HepG2 (cell line): ENCODE measurements around the gene PAFAH1B2. TPM values are rescaled to one million over a fixed set of nuclear protein-coding genes. Genes with fewer than 3 reads are reported as not detected.

Experiments
- ATAC-seq: fragments of 200-7000 bp; cut with Tn5 transposase; 3 replicates; pipeline ENCODE4 v1.9.1; 2020; ENCODE audit warnings: mild to moderate bottlenecking, moderate library complexity
- BruUV-seq: library from RNA; stranded (reverse); fragments of 400-500 nt; replicated peaks from 2 replicates; lab custom pipeline; 2021; lab: Mats Ljungman, UMichigan
- CTCF ChIA-PET: fragments of 300-600 bp; formaldehyde crosslinking; extraction: SDS; loops from one replicate; lab custom pipeline; 2021; ENCODE audit warnings: low total read pairs, inconsistent platforms, low intra/inter-chr PET ratio; lab: Yijun Ruan, JAX
- POLR2A ChIA-PET: fragments of 350-600 bp; sonication (Branson Sonifier 250); formaldehyde crosslinking; loops from one replicate; lab custom pipeline; 2020; ENCODE audit warnings: antibody characterized with exemption, inconsistent platforms; lab: Yijun Ruan, JAX
- DNase-seq: peaks from one replicate; pipeline ENCODE4 v3.0.0-alpha.2; 2015; ENCODE audit warnings: low spot score
- FAIRE-seq: peaks from 3 replicates; lab custom pipeline; 2011; peaks lifted over from hg19 to GRCh38; lab: Jason Lieb, UNC
- H2AFZ ChIP-seq: one replicate; pipeline ENCODE4 v1.6.1; 2011; ENCODE audit warnings: low read length, inconsistent platforms
- H3K27ac ChIP-seq: fragments of 300-600 bp; 3 replicates; pipeline ENCODE4 v1.8.0; 2011; ENCODE audit warnings: mixed run types, mild to moderate bottlenecking, mixed read lengths, low read length, inconsistent platforms; ENCODE audit not compliant: insufficient read depth; ENCODE audit errors: extremely low read length
- H3K27me3 ChIP-seq, 2 experiments: fragments of 200-600 bp in 1 of 2; 2 replicates in 1 of 2; 3 replicates in 1 of 2; pipeline versions ENCODE4 v1.6.0 to v1.8.0; 2011; ENCODE audit warnings: low read length in 2 of 2, mild to moderate bottlenecking in 2 of 2, moderate library complexity in 2 of 2, inconsistent platforms in 1 of 2; ENCODE audit not compliant: insufficient read depth in 2 of 2, control insufficient read depth in 1 of 2
- H3K36me3 ChIP-seq, 2 experiments: fragments of 200-600 bp in 1 of 2; replicated peaks in 1 of 2; 2 replicates in 1 of 2; 3 replicates in 1 of 2; pipeline versions ENCODE4 v1.5.1 to v1.8.0; 2011; ENCODE audit warnings: low read length in 2 of 2, inconsistent platforms in 1 of 2; ENCODE audit not compliant: insufficient read depth in 2 of 2, control insufficient read depth in 1 of 2
- H3K4me1 ChIP-seq: 2 replicates; pipeline ENCODE4 v1.5.1; 2012; ENCODE audit warnings: low read length, inconsistent platforms; ENCODE audit not compliant: insufficient read depth
- H3K4me2 ChIP-seq: 2 replicates; pipeline ENCODE4 v1.6.0; 2011; ENCODE audit warnings: low read depth, low read length, inconsistent platforms
- H3K4me3 ChIP-seq, 3 experiments: fragments of 200-600 bp in 1 of 3; sonication (generic), shearing (Covaris generic) in 1 of 3; replicated peaks in 1 of 3; 2 replicates each; pipeline ENCODE4 v1.5.1; 2011 to 2016; ENCODE audit warnings: low read length in 3 of 3, inconsistent platforms in 2 of 3, low read depth in 2 of 3, mild to moderate bottlenecking in 2 of 3, control low read depth in 1 of 3, mixed read lengths in 1 of 3; ENCODE audit not compliant: insufficient read depth in 1 of 3
- H3K79me2 ChIP-seq: one replicate; pipeline ENCODE4 v1.6.1; 2011; ENCODE audit warnings: low read length, inconsistent platforms; ENCODE audit not compliant: insufficient read depth
- H3K9ac ChIP-seq: 2 replicates; pipeline ENCODE4 v1.6.0; 2011; ENCODE audit warnings: mild to moderate bottlenecking, low read depth, low read length, inconsistent platforms; ENCODE audit not compliant: insufficient read depth
- H3K9me3 ChIP-seq: 2 replicates; pipeline ENCODE4 v1.5.1; 2012; ENCODE audit warnings: mild to moderate bottlenecking, low read length
- H4K20me1 ChIP-seq: 2 replicates; pipeline ENCODE4 v1.6.0; 2011; ENCODE audit warnings: inconsistent platforms, mild to moderate bottlenecking, low read length, moderate library complexity; ENCODE audit not compliant: insufficient read depth
- GRHL1 ChIP-seq: sonication (generic); formaldehyde crosslinking; conservative IDR thresholded peaks from 2 replicates; pipeline ENCODE4 v1.8.0; 2022; ENCODE audit warnings: missing genetic modification reagents
- KLF6 ChIP-seq: IDR thresholded peaks from 2 replicates; pipeline ENCODE4 v1.8.0; 2016; ENCODE audit warnings: missing biosample characterization, missing genetic modification reagents
- REPIN1 ChIP-seq: sonication (generic); formaldehyde crosslinking; IDR thresholded peaks from 2 replicates; pipeline ENCODE4 v1.8.0; 2022; ENCODE audit warnings: missing genetic modification reagents, low read depth, mild to moderate bottlenecking, borderline replicate concordance
- REXO4 ChIP-seq: sonication (generic); formaldehyde crosslinking; IDR thresholded peaks from 2 replicates; pipeline ENCODE4 v1.8.0; 2022; ENCODE audit warnings: missing genetic modification reagents, mild to moderate bottlenecking, borderline replicate concordance
- RNF219 ChIP-seq: sonication (generic); formaldehyde crosslinking; IDR thresholded peaks from 2 replicates; pipeline ENCODE4 v1.5.0; 2020; ENCODE audit warnings: mild to moderate bottlenecking, missing genetic modification reagents
- TGIF2 ChIP-seq: IDR thresholded peaks from 2 replicates; pipeline ENCODE4 v1.6.1; 2016; ENCODE audit warnings: control low read depth, missing compliant biosample characterization
- ZBTB14 ChIP-seq: sonication (generic); formaldehyde crosslinking; IDR thresholded peaks from 2 replicates; pipeline ENCODE4 v1.4.0; 2020; ENCODE audit warnings: missing genetic modification reagents
- ZBTB25 ChIP-seq: IDR thresholded peaks from 2 replicates; pipeline ENCODE4 v1.6.1; 2018; ENCODE audit warnings: missing genetic modification reagents
- ZFP62 ChIP-seq: sonication (generic); formaldehyde crosslinking; IDR thresholded peaks from 2 replicates; pipeline ENCODE4 v1.4.0; 2020; ENCODE audit warnings: missing genetic modification reagents
- ZKSCAN8 ChIP-seq: IDR thresholded peaks from 2 replicates; pipeline ENCODE4 v1.6.1; 2016; ENCODE audit warnings: borderline replicate concordance, missing genetic modification reagents, missing compliant biosample characterization
- ZNF101 ChIP-seq: sonication (generic); formaldehyde crosslinking; IDR thresholded peaks from 2 replicates; pipeline ENCODE4 v1.4.0; 2020; ENCODE audit warnings: mild to moderate bottlenecking, low read depth, missing genetic modification reagents, borderline replicate concordance
- ZNF644 ChIP-seq: IDR thresholded peaks from 2 replicates; pipeline ENCODE4 v1.6.1; 2016; ENCODE audit warnings: low read depth
- ZNF724P ChIP-seq: sonication (generic); formaldehyde crosslinking; IDR thresholded peaks from 2 replicates; pipeline ENCODE4 v1.8.0; 2022; ENCODE audit warnings: missing genetic modification reagents, borderline replicate concordance
- ZNF776 ChIP-seq: sonication (generic); formaldehyde crosslinking; IDR thresholded peaks from 2 replicates; pipeline ENCODE4 v1.4.0; 2020; ENCODE audit warnings: mild to moderate bottlenecking, missing genetic modification reagents
- WGBS: methylation state at CpG from one replicate; pipeline ENCODE4 v1.1.6; 2017; ENCODE audit warnings: low lambda C conversion rate; 5-methylcytosine and 5-hydroxymethylcytosine counted together
- in situ Hi-C: cut with HindIII; loops from 2 replicates; pipeline ENCODE4 v1.10.0; 2017; ENCODE audit warnings: low pct_unique_long_range_greater_than_20kb; ENCODE audit not compliant: extremely low pct_ligation_motif_present
- intact Hi-C: fragments of 100-400 bp; cut with micrococcal nuclease; formaldehyde crosslinking; loops from one replicate; pipeline ENCODE4 v1.10.0; 2022; ENCODE audit not compliant: unreplicated experiment
- polyA plus RNA-seq, 8 experiments: library from polyadenylated mRNA; depleted of rRNA in 3 of 8; stranded (reverse) in 7 of 8; unstranded in 1 of 8; fragments of >200 nt; fragmentation: Illumina TruSeq in 4 of 8; extraction: Trizol in 4 of 8; gene quantifications; 2 replicates each; pipeline versions ENCODE4 v1.2.1 to v1.2.3, GENCODE V29; 2011 to 2016; ENCODE audit warnings: low read depth in 4 of 8, missing spikeins in 1 of 8, mixed read lengths in 1 of 8; ENCODE audit not compliant: insufficient read depth in 1 of 8
- total RNA-seq, 5 experiments: library from RNA; depleted of rRNA; stranded (reverse); fragments of >200 nt; fragmentation: Illumina TruSeq; extraction: Trizol; gene quantifications; 2 replicates each; pipeline ENCODE4 v1.2.3, GENCODE V29; 2016; ENCODE audit warnings: low read depth in 1 of 5

The PAFAH1B2 gene
- total and polyA plus RNA-seq, 2 of the 13 experiments (the other 11 are each of a cell fraction or from before 2014, with no cell fraction given) = 28.8 to 104 TPM

- H3K4me2 ChIP-seq = no peak overlapping the region
- no peak overlapping the region for H3K27ac ChIP-seq
- TF ChIP-seq ZKSCAN8 (CRISPR knock-in tag) (no peak), REPIN1 (CRISPR knock-in tag) (no peak), KLF6 (CRISPR knock-in tag) (no peak), GRHL1 (CRISPR knock-in tag) (no peak), ZNF724P (CRISPR knock-in tag) (no peak), ZFP62 (no peak), ZNF776 (no peak), ZNF644 (CRISPR knock-in tag) (no peak), ZNF101 (CRISPR knock-in tag) (no peak), ZBTB25 (no peak), TGIF2 (CRISPR knock-in tag) (no peak), ZBTB14 (CRISPR knock-in tag) (no peak), REXO4 (CRISPR knock-in tag) (no peak), RNF219 (CRISPR knock-in tag) (no peak)
- no peaks in the 10 kb centered on the region for H4K20me1 ChIP-seq
- no peak overlapping the region for H3K9ac ChIP-seq
- H2AFZ ChIP-seq = no peak overlapping the region
- POLR2A ChIA-PET = no interaction called here
- no TSS peak for BruUV-seq
- H3K4me1 ChIP-seq = peaks cover 9% of the 10 kb centered on the region; the same call in 1 of the 2 replicates
- CTCF ChIA-PET = no interaction called here
- 95% methylated on average over 15 of the region's 15 CpGs for WGBS
- no peak for DNase-seq
- intact Hi-C loops (no loop called here), in situ Hi-C loops (no loop called here)
- ATAC-seq = no peak
- peaks cover 0 to 20% of the 10 kb centered on the region in 2 experiments; a peak in 2 of 5 replicates for H3K36me3 ChIP-seq
- no peak overlapping the region for H3K4me3 ChIP-seq
- no peaks in the 10 kb centered on the region for H3K79me2 ChIP-seq
- FAIRE-seq = no peak
- H3K27me3 ChIP-seq = no peaks in the 10 kb centered on the region
- H3K9me3 ChIP-seq = no peaks in the 10 kb centered on the region
These were observed 74.2 kb downstream of the PAFAH1B2 start for GRCh38 chr11:117218133-117218915.
